Caco-2 (cell line): Measurements from ENCODE around the gene DSCAML1. TPM values are rescaled to one million over a fixed set of nuclear protein-coding genes. Genes with fewer than 3 reads are reported as not detected.

Source experiments
- BruUV-seq: library from RNA; stranded (reverse); fragments of 400-500 nt; replicated peaks from 2 replicates; lab custom pipeline; 2021; lab: Mats Ljungman, UMichigan
- CTCF ChIA-PET: fragments of 300-600 bp; sonication (Branson Sonifier 250); formaldehyde crosslinking; loops from one replicate; lab custom pipeline; 2022; ENCODE audit warnings: antibody characterized with exemption; lab: Charles Lee
- POLR2A ChIA-PET: fragments of 300-600 bp; sonication (Branson Sonifier 250); formaldehyde crosslinking; loops from one replicate; lab custom pipeline; 2022; ENCODE audit warnings: antibody characterized with exemption; lab: Charles Lee
- DNase-seq, 2 experiments: peaks; one replicate each; pipeline versions ENCODE4 v3.0.0 to v3.0.0-alpha.2; 2020 to 2022
- H3K27me3 ChIP-seq: replicated peaks from 2 replicates; pipeline ENCODE4 v1.6.0; 2011; ENCODE audit warnings: low read length; ENCODE audit not compliant: control insufficient read depth, insufficient read depth
- H3K36me3 ChIP-seq: 2 replicates; pipeline ENCODE4 v1.5.1; 2011; ENCODE audit warnings: low read length; ENCODE audit not compliant: control insufficient read depth, insufficient read depth
- H3K4me1 ChIP-seq: fragments of 250-450 bp; sonication (Bioruptor Pico); 2 replicates; pipeline ENCODE4 v1.5.1; 2020; ENCODE audit warnings: mild to moderate bottlenecking
- H3K4me3 ChIP-seq: 2 replicates; pipeline ENCODE4 v1.5.1; 2011; ENCODE audit warnings: low read depth, mild to moderate bottlenecking, control low read depth, low read length
- H3K9me3 ChIP-seq: fragments of 250-450 bp; sonication (Bioruptor Pico); 2 replicates; pipeline ENCODE4 v1.5.1; 2020; ENCODE audit warnings: mild to moderate bottlenecking, moderate library complexity
- H3K27ac Mint-ChIP-seq: one replicate; pipeline ENCODE4 v1.8.0; 2022; ENCODE audit warnings: mixed read lengths; ENCODE audit not compliant: unreplicated experiment
- H3K27me3 Mint-ChIP-seq: one replicate; pipeline ENCODE4 v1.8.0; 2022; ENCODE audit warnings: mixed read lengths; ENCODE audit not compliant: insufficient read depth, unreplicated experiment
- H3K36me3 Mint-ChIP-seq: one replicate; pipeline ENCODE4 v1.8.0; 2022; ENCODE audit warnings: mild to moderate bottlenecking, mixed read lengths; ENCODE audit not compliant: insufficient read depth, unreplicated experiment
- H3K4me1 Mint-ChIP-seq: one replicate; pipeline ENCODE4 v1.8.0; 2022; ENCODE audit warnings: low read depth, mixed read lengths; ENCODE audit not compliant: unreplicated experiment
- H3K4me3 Mint-ChIP-seq: one replicate; pipeline ENCODE4 v1.8.0; 2022; ENCODE audit warnings: mild to moderate bottlenecking, moderate library complexity, mixed read lengths; ENCODE audit not compliant: unreplicated experiment
- H3K9me3 Mint-ChIP-seq: one replicate; pipeline ENCODE4 v1.8.0; 2022; ENCODE audit warnings: mixed read lengths; ENCODE audit not compliant: unreplicated experiment
- intact Hi-C: fragments of 100-400 bp; cut with micrococcal nuclease; formaldehyde crosslinking; loops from one replicate; pipeline ENCODE4 v1.10.0; 2022; ENCODE audit not compliant: unreplicated experiment
- total RNA-seq: library from RNA; stranded (reverse); gene quantifications from 2 replicates; pipeline ENCODE4 v1.2.3, GENCODE V29; 2022
- TF ChIP-seq, protein P1 (sequence below), 2 experiments: fragments of 200-600 bp in 1 of 2; IDR thresholded peaks; 1 replicate in 1 of 2; 2 replicates in 1 of 2; pipeline versions ENCODE4 v1.5.1 to v1.8.0; 2011 to 2022; ENCODE audit warnings: antibody characterized with exemption in 1 of 2, control low read depth in 1 of 2, inconsistent platforms in 1 of 2, low read depth in 1 of 2, low read length in 1 of 2, mild to moderate bottlenecking in 1 of 2, moderate library complexity in 1 of 2; ENCODE audit not compliant: insufficient read depth in 1 of 2, severe bottlenecking in 1 of 2, unreplicated experiment in 1 of 2

Gene DSCAML1
- total RNA-seq, 1 experiment from 2014 or later = not detected

DNA sequence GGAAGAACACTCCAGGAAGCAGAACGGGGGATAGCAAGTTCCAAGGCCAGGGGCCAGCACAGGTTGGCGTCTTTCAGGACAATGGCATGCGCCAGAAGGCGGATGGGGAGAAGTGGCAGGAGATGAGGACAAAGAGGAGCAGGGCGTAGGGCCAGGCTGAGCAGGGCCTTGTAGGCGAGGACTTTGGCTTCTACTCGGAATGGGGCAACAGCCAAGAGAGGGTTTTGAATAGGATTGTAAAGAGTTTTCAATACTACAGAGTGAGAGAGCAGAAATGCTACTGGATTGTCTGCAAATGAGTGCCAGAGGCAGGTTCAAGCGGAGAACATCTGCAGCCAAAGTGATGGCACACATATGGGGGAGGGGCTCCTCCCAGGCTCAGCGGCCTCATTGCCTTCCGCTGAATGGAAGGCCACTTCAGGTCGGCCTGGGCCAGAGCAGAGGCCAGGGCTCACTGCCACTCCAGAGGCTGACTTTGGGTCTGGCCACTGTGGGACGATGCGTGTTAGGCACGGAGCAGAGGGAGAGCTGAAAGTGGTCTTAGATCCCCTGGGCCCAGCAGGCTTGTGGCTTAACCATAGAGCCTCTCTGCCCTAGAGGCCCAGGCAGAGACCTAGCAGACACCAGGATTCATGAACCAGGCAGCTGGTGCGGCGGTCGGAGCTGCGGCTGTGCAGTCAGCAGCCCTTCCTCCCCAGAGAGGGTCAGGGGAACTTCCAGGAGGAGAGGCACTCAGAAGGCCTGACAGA lies 118.2 kb downstream of the DSCAML1 start:
- no TSS peak for BruUV-seq
- H3K27me3 Mint-ChIP-seq = no peaks in the 10 kb centered on the region
- H3K27me3 ChIP-seq = no peaks in the 10 kb centered on the region
- H3K9me3 ChIP-seq = no peaks in the 10 kb centered on the region
- no peaks in the 10 kb centered on the region for H3K36me3 ChIP-seq
- intact Hi-C loops = no loop called here
- TF ChIP-seq, protein P1, sequence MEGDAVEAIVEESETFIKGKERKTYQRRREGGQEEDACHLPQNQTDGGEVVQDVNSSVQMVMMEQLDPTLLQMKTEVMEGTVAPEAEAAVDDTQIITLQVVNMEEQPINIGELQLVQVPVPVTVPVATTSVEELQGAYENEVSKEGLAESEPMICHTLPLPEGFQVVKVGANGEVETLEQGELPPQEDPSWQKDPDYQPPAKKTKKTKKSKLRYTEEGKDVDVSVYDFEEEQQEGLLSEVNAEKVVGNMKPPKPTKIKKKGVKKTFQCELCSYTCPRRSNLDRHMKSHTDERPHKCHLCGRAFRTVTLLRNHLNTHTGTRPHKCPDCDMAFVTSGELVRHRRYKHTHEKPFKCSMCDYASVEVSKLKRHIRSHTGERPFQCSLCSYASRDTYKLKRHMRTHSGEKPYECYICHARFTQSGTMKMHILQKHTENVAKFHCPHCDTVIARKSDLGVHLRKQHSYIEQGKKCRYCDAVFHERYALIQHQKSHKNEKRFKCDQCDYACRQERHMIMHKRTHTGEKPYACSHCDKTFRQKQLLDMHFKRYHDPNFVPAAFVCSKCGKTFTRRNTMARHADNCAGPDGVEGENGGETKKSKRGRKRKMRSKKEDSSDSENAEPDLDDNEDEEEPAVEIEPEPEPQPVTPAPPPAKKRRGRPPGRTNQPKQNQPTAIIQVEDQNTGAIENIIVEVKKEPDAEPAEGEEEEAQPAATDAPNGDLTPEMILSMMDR (IDR thresholded peaks at IDR 0.05; ENCODE audit: insufficient read depth in 1 of 2, low read depth in 1 of 2, low read length in 1 of 2, severe bottlenecking in 1 of 2, unreplicated experiment in 1 of 2) = no peak
- no peaks in the 10 kb centered on the region for H3K9me3 Mint-ChIP-seq
- no peak overlapping the region for H3K4me3 ChIP-seq
- no peak overlapping the region for H3K27ac Mint-ChIP-seq
- H3K4me1 ChIP-seq = peaks cover 9% of the 10 kb centered on the region
- H3K4me1 Mint-ChIP-seq = peaks cover 14% of the 10 kb centered on the region
- POLR2A ChIA-PET = no interaction called here
- no peak for DNase-seq
- H3K4me3 Mint-ChIP-seq = no peak overlapping the region
- CTCF ChIA-PET = no interaction called here
- H3K36me3 Mint-ChIP-seq = no peaks in the 10 kb centered on the region

DNA sequence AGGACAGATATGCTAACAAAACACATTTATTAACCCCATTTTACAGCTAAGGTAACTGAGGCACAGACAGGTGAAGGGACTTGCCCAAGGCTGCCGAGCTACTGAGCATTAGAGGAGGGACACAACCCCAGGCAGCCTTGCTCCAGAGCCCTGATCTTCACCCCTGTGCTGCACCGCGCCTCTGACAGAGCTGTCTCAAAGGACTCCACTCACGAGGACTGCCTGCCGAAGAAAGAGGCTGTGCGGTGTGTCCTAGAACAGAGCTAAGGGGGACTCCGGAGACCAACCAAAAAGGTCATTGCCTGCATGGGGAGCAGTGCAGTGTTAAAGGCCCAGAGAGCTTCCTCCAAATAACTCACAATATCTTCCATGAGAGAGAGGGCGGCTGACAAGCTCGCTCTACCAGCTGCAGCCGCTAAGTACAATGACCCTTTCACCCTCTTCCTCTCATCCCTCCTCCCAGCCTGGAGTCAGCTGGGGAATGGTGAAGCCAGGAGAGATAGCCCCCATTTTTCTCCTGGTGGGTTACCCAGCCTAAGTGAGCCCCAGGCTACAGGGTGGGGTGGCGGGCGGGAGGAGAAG lies 119.2 kb downstream of the DSCAML1 start:
- BruUV-seq = no TSS peak
- H3K27me3 ChIP-seq = no peaks in the 10 kb centered on the region
- Mint-ChIP-seq H3K4me3 (no peak overlapping the region), H3K27ac (no peak overlapping the region), H3K36me3 (no peaks in the 10 kb centered on the region), H3K4me1 (peaks cover 19% of the 10 kb centered on the region), H3K27me3 (no peaks in the 10 kb centered on the region), H3K9me3 (no peaks in the 10 kb centered on the region)
- peaks cover 9% of the 10 kb centered on the region for H3K4me1 ChIP-seq
- ChIA-PET CTCF (no interaction called here), POLR2A (no interaction called here)
- H3K9me3 ChIP-seq = no peaks in the 10 kb centered on the region
- no peak for DNase-seq
- no peak overlapping the region for H3K4me3 ChIP-seq
- H3K36me3 ChIP-seq = no peaks in the 10 kb centered on the region
- intact Hi-C loops = no loop called here
- TF ChIP-seq, protein P1 (IDR thresholded peaks at IDR 0.05; ENCODE audit: insufficient read depth in 1 of 2, low read depth in 1 of 2, low read length in 1 of 2, severe bottlenecking in 1 of 2, unreplicated experiment in 1 of 2) = no peak

DNA sequence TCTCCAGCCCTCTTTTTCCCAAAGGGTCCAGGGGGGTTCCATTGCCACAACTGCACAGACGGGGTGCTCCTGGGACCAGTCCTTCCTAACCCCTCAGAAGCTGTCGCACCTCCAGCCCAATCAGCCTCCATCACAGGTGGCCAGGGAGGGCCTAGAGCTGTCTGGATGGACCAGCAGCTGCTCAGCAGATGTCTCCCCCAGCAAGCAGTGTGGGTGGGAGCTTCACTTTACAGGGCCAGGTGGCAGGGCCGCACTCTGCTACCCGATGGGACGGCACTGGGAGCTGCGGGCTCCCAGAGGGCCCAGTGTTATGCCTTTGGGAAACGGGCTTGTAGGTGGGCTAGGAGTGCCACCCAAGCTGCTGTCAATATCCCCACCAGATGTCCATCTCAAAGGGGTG lies 120.5 kb downstream of the DSCAML1 start:
- H3K9me3 ChIP-seq = no peaks in the 10 kb centered on the region
- BruUV-seq = no TSS peak
- intact Hi-C loops = no loop called here
- H3K27me3 Mint-ChIP-seq = no peaks in the 10 kb centered on the region
- no peaks in the 10 kb centered on the region for H3K36me3 Mint-ChIP-seq
- no peaks in the 10 kb centered on the region for H3K9me3 Mint-ChIP-seq
- H3K4me1 Mint-ChIP-seq = peaks cover 24% of the 10 kb centered on the region
- ChIA-PET CTCF (no interaction called here), POLR2A (no interaction called here)
- no peaks in the 10 kb centered on the region for H3K27me3 ChIP-seq
- H3K4me1 ChIP-seq = peaks cover 9% of the 10 kb centered on the region
- no peak overlapping the region for H3K27ac Mint-ChIP-seq
- H3K4me3 Mint-ChIP-seq = no peak overlapping the region
- H3K36me3 ChIP-seq = no peaks in the 10 kb centered on the region
- no peak for DNase-seq
- TF ChIP-seq, protein P1 (IDR thresholded peaks at IDR 0.05; ENCODE audit: insufficient read depth in 1 of 2, low read depth in 1 of 2, low read length in 1 of 2, severe bottlenecking in 1 of 2, unreplicated experiment in 1 of 2) = no peak
- no peak overlapping the region for H3K4me3 ChIP-seq
